ENCODE data around the gene ATP1A1. TPM values are rescaled to one million over a fixed set of nuclear protein-coding genes. Genes with fewer than 3 reads are reported as not detected.

The ATP1A1 gene
- total RNA-seq, 1 experiment from 2014 or later: 130 TPM

GRCh38 chr1:116386042-116386441 is 13.0 kb downstream of the ATP1A1 start:
- no peak for DNase-seq (ENCODE audit: extremely low read depth, low read depth)

GRCh38 chr1:116387551-116387950 is 14.5 kb downstream of the ATP1A1 start:
- DNase-seq (ENCODE audit: extremely low read depth, low read depth): no peak

GRCh38 chr1:116388122-116388521 is 15.1 kb downstream of the ATP1A1 start:
- DNase-seq (ENCODE audit: extremely low read depth, low read depth): no peak

GRCh38 chr1:116389013-116389412 is 16.0 kb downstream of the ATP1A1 start:
- no peak for DNase-seq (ENCODE audit: extremely low read depth, low read depth)

- DNase-seq (ENCODE audit: extremely low read depth, low read depth): no peak
These were observed 16.6 kb downstream of the ATP1A1 start for GRCh38 chr1:116389686-116390085.

- no peak for DNase-seq (ENCODE audit: extremely low read depth, low read depth)
These were observed 17.2 kb downstream of the ATP1A1 start for GRCh38 chr1:116390195-116390594.

GRCh38 chr1:116391185-116391584 is 18.1 kb downstream of the ATP1A1 start:
- no peak for DNase-seq (ENCODE audit: extremely low read depth, low read depth)

GRCh38 chr1:116392717-116393404 is 19.8 kb downstream of the ATP1A1 start:
- no peak for DNase-seq (ENCODE audit: extremely low read depth, low read depth)

- no peak for DNase-seq (ENCODE audit: extremely low read depth, low read depth)
These were observed 20.7 kb downstream of the ATP1A1 start for GRCh38 chr1:116393792-116394191.

- DNase-seq (ENCODE audit: extremely low read depth, low read depth): no peak
These were observed 21.2 kb downstream of the ATP1A1 start for GRCh38 chr1:116394270-116394669.

GRCh38 chr1:116396769-116397168 is 23.7 kb downstream of the ATP1A1 start:
- no peak for DNase-seq (ENCODE audit: extremely low read depth, low read depth)

- DNase-seq (ENCODE audit: extremely low read depth, low read depth): no peak
These were observed 24.7 kb downstream of the ATP1A1 start for GRCh38 chr1:116397728-116398127.

- DNase-seq (ENCODE audit: extremely low read depth, low read depth): no peak
These were observed 27.7 kb downstream of the ATP1A1 start for GRCh38 chr1:116400780-116401179.

GRCh38 chr1:116401646-116402176 is 28.7 kb downstream of the ATP1A1 start:
- DNase-seq (ENCODE audit: extremely low read depth, low read depth): no peak

- DNase-seq (ENCODE audit: extremely low read depth, low read depth): no peak
These were observed 29.3 kb downstream of the ATP1A1 start for GRCh38 chr1:116402333-116402732.

- no peak for DNase-seq (ENCODE audit: extremely low read depth, low read depth)
These were observed 30.6 kb downstream of the ATP1A1 start for GRCh38 chr1:116403496-116404136.

- no peak for DNase-seq (ENCODE audit: extremely low read depth, low read depth)
These were observed 31.7 kb downstream of the ATP1A1 start for GRCh38 chr1:116404699-116405098.

- no peak for DNase-seq (ENCODE audit: extremely low read depth, low read depth)
These were observed 32.4 kb downstream of the ATP1A1 start for GRCh38 chr1:116405241-116406135.

- DNase-seq (ENCODE audit: extremely low read depth, low read depth): no peak
These were observed 34.0 kb downstream of the ATP1A1 start for GRCh38 chr1:116407033-116407432.

- no peak for DNase-seq (ENCODE audit: extremely low read depth, low read depth)
These were observed 35.1 kb downstream of the ATP1A1 start for GRCh38 chr1:116408193-116408592.

Measured in NCI-H460 (cell line).